K562 (cell line): Measurements from ENCODE around the gene ALG11. TPM values are rescaled to one million over a fixed set of nuclear protein-coding genes. Genes with fewer than 3 reads are reported as not detected.

Source experiments
- ATAC-seq: fragments of 200-7000 bp; cut with Tn5 transposase; 3 replicates; pipeline ENCODE4 v1.9.1; 2020; ENCODE audit warnings: moderate library complexity
- BruUV-seq: library from RNA; stranded (reverse); fragments of 400-500 nt; replicated peaks from 2 replicates; lab custom pipeline; 2021; lab: Mats Ljungman, UMichigan
- CTCF ChIA-PET: fragments of 300-600 bp; formaldehyde crosslinking; extraction: SDS; loops from one replicate; lab custom pipeline; 2021; ENCODE audit warnings: low intra/inter-chr PET ratio; lab: Yijun Ruan, JAX
- POLR2A ChIA-PET: fragments of 300-600, 350-650 bp; sonication (Branson Sonifier 250); formaldehyde crosslinking; extraction: SDS; loops from one replicate; lab custom pipeline; 2021; ENCODE audit warnings: antibody characterized with exemption, inconsistent platforms; lab: Yijun Ruan, JAX
- DNase-seq, 4 experiments: peaks; one replicate each; pipeline versions ENCODE4 v3.0.0 to v3.0.0-alpha.2; 2011 to 2018; ENCODE audit warnings: low spot score in 3 of 4, mixed read lengths in 3 of 4; ENCODE audit errors: extremely low read depth in 1 of 4
- FAIRE-seq: peaks from 2 replicates; lab custom pipeline; 2011; peaks lifted over from hg19 to GRCh38; lab: Jason Lieb, UNC
- H2AFZ ChIP-seq: 2 replicates; pipeline ENCODE4 v1.6.0; 2011; ENCODE audit warnings: low read depth, low read length, control low read depth, inconsistent platforms
- H3K27ac ChIP-seq: fragments of 200-600 bp; 3 replicates; pipeline ENCODE4 v1.8.0; 2011; ENCODE audit warnings: low read depth, mild to moderate bottlenecking, control low read depth, inconsistent platforms, low read length, moderate library complexity, mixed read lengths; ENCODE audit errors: extremely low read depth
- H3K27me3 ChIP-seq, 2 experiments: fragments of 300-600 bp in 1 of 2; 2 replicates in 1 of 2; 3 replicates in 1 of 2; pipeline versions ENCODE4 v1.6.0 to v1.8.0; 2011; ENCODE audit warnings: inconsistent platforms in 2 of 2, low read length in 2 of 2, mild to moderate bottlenecking in 1 of 2, mixed read lengths in 1 of 2, moderate library complexity in 1 of 2; ENCODE audit not compliant: control insufficient read depth in 2 of 2, insufficient read depth in 2 of 2
- H3K36me3 ChIP-seq: fragments of 300-600 bp; 3 replicates; pipeline ENCODE4 v1.8.0; 2011; ENCODE audit warnings: mild to moderate bottlenecking, low read length, inconsistent platforms; ENCODE audit not compliant: control insufficient read depth, insufficient read depth
- H3K4me1 ChIP-seq, 2 experiments: fragments of 200-600 bp in 1 of 2; replicated peaks in 1 of 2; 2 replicates in 1 of 2; 3 replicates in 1 of 2; pipeline versions ENCODE4 v1.5.1 to v1.8.0; 2011; ENCODE audit warnings: inconsistent platforms in 2 of 2, low read length in 2 of 2, mild to moderate bottlenecking in 1 of 2, mixed read lengths in 1 of 2, moderate library complexity in 1 of 2; ENCODE audit not compliant: control insufficient read depth in 2 of 2, insufficient read depth in 2 of 2
- H3K4me2 ChIP-seq: 2 replicates; pipeline ENCODE4 v1.6.1; 2011; ENCODE audit warnings: low read length, control low read depth, inconsistent platforms, mixed read lengths; ENCODE audit not compliant: insufficient read depth
- H3K4me3 ChIP-seq: fragments of 200-600 bp; sonication (generic), shearing (Covaris generic); 2 replicates; pipeline ENCODE4 v1.5.1; 2016; ENCODE audit warnings: control low read depth, inconsistent platforms
- H3K79me2 ChIP-seq: fragments of 200-600 bp; 3 replicates; pipeline ENCODE4 v1.8.0; 2011; ENCODE audit warnings: low read length, inconsistent platforms; ENCODE audit not compliant: control insufficient read depth, insufficient read depth
- H3K9ac ChIP-seq, 2 experiments: 2 replicates each; pipeline versions ENCODE4 v1.6.0 to v1.6.1; 2011; ENCODE audit warnings: low read depth in 2 of 2, low read length in 2 of 2, control low read depth in 1 of 2, inconsistent platforms in 1 of 2, mild to moderate bottlenecking in 1 of 2, mixed read lengths in 1 of 2; ENCODE audit not compliant: insufficient read depth in 1 of 2
- H3K9me1 ChIP-seq: one replicate; pipeline ENCODE4 v1.6.0; 2011; ENCODE audit warnings: inconsistent platforms, mild to moderate bottlenecking, low read length, moderate library complexity; ENCODE audit not compliant: control insufficient read depth, insufficient read depth
- H3K9me3 ChIP-seq: replicated peaks from 2 replicates; pipeline ENCODE4 v1.5.1; 2011; ENCODE audit warnings: low read depth, low read length, inconsistent platforms; ENCODE audit not compliant: control insufficient read depth, insufficient read depth
- H4K20me1 ChIP-seq: replicated peaks from 2 replicates; pipeline ENCODE4 v1.6.1; 2011; ENCODE audit warnings: low read length, inconsistent platforms, mixed read lengths; ENCODE audit not compliant: control insufficient read depth, insufficient read depth
- CREB5 ChIP-seq: fragments of 250-450 bp; sonication (Bioruptor Pico); IDR thresholded peaks from 2 replicates; pipeline ENCODE4 v1.5.0; 2020; ENCODE audit warnings: mild to moderate bottlenecking
- DACH1 ChIP-seq: fragments of 450-650 bp; IDR thresholded peaks from 2 replicates; pipeline ENCODE4 v1.6.1; 2018; ENCODE audit not compliant: partially characterized antibody
- MEF2A ChIP-seq: IDR thresholded peaks from 2 replicates; pipeline ENCODE4 v1.6.1; 2011; ENCODE audit warnings: low read depth, mild to moderate bottlenecking, low read length, moderate library complexity; ENCODE audit not compliant: control insufficient read depth
- NRF1 ChIP-seq, 2 experiments: fragments of 450-650 bp; IDR thresholded peaks in 1 of 2; conservative IDR thresholded peaks in 1 of 2; 2 replicates each; pipeline ENCODE4 v1.6.1; 2014; ENCODE audit warnings: mild to moderate bottlenecking in 2 of 2
- ZNF444 ChIP-seq: fragments of 250-450 bp; sonication (Bioruptor Pico); IDR thresholded peaks from 2 replicates; pipeline ENCODE4 v1.4.0; 2020; ENCODE audit warnings: mild to moderate bottlenecking, moderate library complexity
- ZNF511 ChIP-seq: sonication (generic); formaldehyde crosslinking; IDR thresholded peaks from 2 replicates; pipeline ENCODE4 v1.8.0; 2022; ENCODE audit warnings: mild to moderate bottlenecking, missing genetic modification reagents
- WGBS: fragments of 100-300 bp; shearing (Covaris generic); methylation state at CpG from one replicate; pipeline ENCODE4 v1.1.6; 2016; ENCODE audit warnings: low coverage, mixed read lengths; ENCODE audit not compliant: insufficient coverage; ENCODE audit errors: missing lambda C conversion rate; 5-methylcytosine and 5-hydroxymethylcytosine counted together
- in situ Hi-C: fragments of 300-500 bp; cut with MboI; formaldehyde crosslinking; loops from 4 replicates; pipeline ENCODE4 v1.15.0; 2018; ENCODE audit warnings: inconsistent platforms, mixed read lengths
- intact Hi-C: fragments of 100-400 bp; cut with micrococcal nuclease; formaldehyde crosslinking; loops from 2 replicates; pipeline ENCODE4 v1.14.2; 2022
- polyA plus RNA-seq, 8 experiments: library from polyadenylated mRNA; depleted of rRNA in 4 of 8; stranded (reverse) in 5 of 8; unstranded in 3 of 8; fragments of >200 nt; fragmentation: Nextera tagmentation in 2 of 8; fragmentation: Illumina TruSeq in 1 of 8; extraction: Ambion mirVana in 2 of 8; extraction: Trizol in 1 of 8; gene quantifications; 2 replicates each; pipeline versions ENCODE4 v1.2.1 to v1.2.3, GENCODE V29; 2011 to 2014; ENCODE audit warnings: inconsistent platforms in 1 of 8, missing spikeins in 1 of 8
- total RNA-seq, 7 experiments: library from RNA; depleted of rRNA in 6 of 7; stranded (reverse); fragments of >200 nt in 6 of 7; fragmentation: Illumina TruSeq in 2 of 7; extraction: Trizol in 2 of 7; gene quantifications; 2 replicates each; pipeline versions ENCODE4 v1.2.1 to v1.2.3, GENCODE V29; 2011 to 2021; ENCODE audit warnings: low replicate concordance in 1 of 7

ALG11 gene
- total and polyA plus RNA-seq, 9 of the 15 experiments (the other 6 are each of a cell fraction or from before 2014, with no cell fraction given), result 7.3 to 19.2 (median 16.3) TPM

- intact Hi-C loops, result no loop called here
- 16% methylated on average over 2 of the region's 2 CpGs for WGBS
- Histone ChIP-seq H3K36me3 (no peaks in the 10 kb centered on the region), H3K4me3 (no peak overlapping the region), H3K27me3 (no peaks in the 10 kb centered on the region), H3K9me3 (no peaks in the 10 kb centered on the region), H3K79me2 (no peaks in the 10 kb centered on the region), H3K27ac (no peak overlapping the region), H4K20me1 (no peaks in the 10 kb centered on the region), H3K4me2 (no peak overlapping the region), H3K4me1 (no peaks in the 10 kb centered on the region), H3K9me1 (no peaks in the 10 kb centered on the region), H3K9ac (no peak overlapping the region), H2AFZ (no peak overlapping the region)
- in situ Hi-C loops, result no loop called here
- CTCF ChIA-PET, result no interaction called here
- no peak for FAIRE-seq
- no peak for DNase-seq
- POLR2A ChIA-PET, result interaction anchor here (0.6 to 1.0 kb wide), 2 partner anchors 12 to 651 kb away, joined by 3 to 5 read pairs; no protein-coding TSS in a partner anchor
- BruUV-seq, result no TSS peak
- no peak for ATAC-seq
- no peak for TF ChIP-seq DACH1
- TF ChIP-seq NRF1 (conservative IDR thresholded peaks at IDR 0.05 in 1 of 2, IDR thresholded peaks at IDR 0.05 in 1 of 2), result no peak
- no peak for TF ChIP-seq MEF2A
- TF ChIP-seq CREB5, result no peak
- TF ChIP-seq ZNF511, result no peak
- TF ChIP-seq ZNF444, result no peak
Observed at GRCh38 chr13:52048516-52048915, 36.3 kb downstream of the ALG11 start.
